NT2/D1 (cell line): ENCODE data around the gene TROAP.

Experiments used
- SUZ12 ChIP-seq: IDR thresholded peaks from 2 replicates; pipeline ENCODE4 v1.6.1; 2011; ENCODE audit not compliant: insufficient read length, insufficient read depth; ENCODE audit errors: extremely low read depth
- ZNF274 ChIP-seq: IDR thresholded peaks from 2 replicates; pipeline ENCODE4 v1.6.1; 2011; ENCODE audit warnings: mild to moderate bottlenecking, low read depth, low read length

GRCh38 chr12:49292729-49293055 is 30.4 kb upstream of the TROAP start:
- TF ChIP-seq SUZ12 (no peak), ZNF274 (no peak)
